Fibroblast of lung (primary cell): ENCODE data around the gene CAMTA1.

Experiments
- CTCF ChIP-seq, 2 donors: IDR thresholded peaks in 1 of 2; conservative IDR thresholded peaks in 1 of 2; 1 replicate in 1 of 2; 2 replicates in 1 of 2; pipeline ENCODE4 v1.5.1; 2011 to 2012; ENCODE audit warnings: low read length in 2 of 2, control low read depth in 1 of 2, inconsistent platforms in 1 of 2, low read depth in 1 of 2, mild to moderate bottlenecking in 1 of 2
- EZH2 ChIP-seq: IDR thresholded peaks from 2 replicates; pipeline ENCODE4 v1.5.1; 2012; ENCODE audit warnings: low read length, control low read depth, mild to moderate bottlenecking; ENCODE audit errors: missing control alignments

- TF ChIP-seq CTCF (conservative IDR thresholded peaks at IDR 0.05 in 1 of 2, IDR thresholded peaks at IDR 0.05 in 1 of 2; ENCODE audit: low read depth in 1 of 2, low read length in 2 of 2) (no peak), EZH2 (no peak)
Observed at GRCh38 chr1:7505771-7506453, 720.7 kb downstream of the CAMTA1 start.
